ENCODE measurements around the gene DTX2.
"Not testable (repeated sequence)": the region's sequence is repeated elsewhere in the genome, so short reads cannot be mapped to it uniquely, and the experiment has no call there.

- not testable (repeated sequence) for TF ChIP-seq EZH2 (IDR thresholded peaks at IDR 0.05; ENCODE audit: low read depth, unreplicated experiment); CTCF (conservative IDR thresholded peaks at IDR 0.05; ENCODE audit: low read depth in 2 of 2); POLR2AphosphoS5 (IDR thresholded peaks at IDR 0.05; ENCODE audit: low read depth); REST (IDR thresholded peaks at IDR 0.05; ENCODE audit: unreplicated experiment); JUNB (IDR thresholded peaks at IDR 0.05; ENCODE audit: unreplicated experiment); ZNF331 (CRISPR knock-in tag; IDR thresholded peaks at IDR 0.05; ENCODE audit: low read depth); EZH2phosphoT487 (IDR thresholded peaks at IDR 0.05; ENCODE audit: unreplicated experiment); ZNF462 (CRISPR knock-in tag; IDR thresholded peaks at IDR 0.05); CREB1 (CRISPR knock-in tag; IDR thresholded peaks at IDR 0.05; ENCODE audit: low read depth)
Measured at GRCh38 chr7:76443846-76444245, 17.7 kb upstream of the DTX2 start.
